GM21825 (cell line): ENCODE measurements around the gene BABAM2.
"Not testable (repeated sequence)": the region's sequence is repeated elsewhere in the genome, so short reads cannot be mapped to it uniquely, and the experiment has no call there.

ENCODE experiments used
- ATAC-seq: cut with Tn5 transposase; IDR thresholded peaks from one replicate; pipeline ENCODE4 v1.9.1; 2021; ENCODE audit warnings: mild to moderate bottlenecking, moderate library complexity; ENCODE audit not compliant: unreplicated experiment

BABAM2 gene

DNA sequence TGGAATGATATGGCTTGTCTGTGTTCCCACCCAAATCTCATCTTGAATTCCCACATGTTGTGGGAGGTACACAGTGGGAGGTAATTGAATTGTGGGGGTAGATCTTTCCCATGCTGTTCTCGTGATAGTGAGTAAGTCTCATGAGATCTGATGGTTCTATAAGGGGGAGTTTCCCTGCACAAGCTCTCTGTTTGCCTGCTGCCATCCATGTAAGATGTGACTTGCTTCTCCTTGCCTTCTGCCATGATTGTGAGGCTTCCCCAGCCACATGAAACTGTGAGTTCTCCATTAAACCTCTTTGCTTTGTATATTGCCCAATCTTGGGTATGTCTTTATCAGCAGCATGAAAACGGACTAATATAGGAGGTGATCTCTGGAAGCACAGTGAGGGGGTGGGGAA lies 78.4 kb downstream of the BABAM2 start:
- not testable (repeated sequence) for ATAC-seq

DNA sequence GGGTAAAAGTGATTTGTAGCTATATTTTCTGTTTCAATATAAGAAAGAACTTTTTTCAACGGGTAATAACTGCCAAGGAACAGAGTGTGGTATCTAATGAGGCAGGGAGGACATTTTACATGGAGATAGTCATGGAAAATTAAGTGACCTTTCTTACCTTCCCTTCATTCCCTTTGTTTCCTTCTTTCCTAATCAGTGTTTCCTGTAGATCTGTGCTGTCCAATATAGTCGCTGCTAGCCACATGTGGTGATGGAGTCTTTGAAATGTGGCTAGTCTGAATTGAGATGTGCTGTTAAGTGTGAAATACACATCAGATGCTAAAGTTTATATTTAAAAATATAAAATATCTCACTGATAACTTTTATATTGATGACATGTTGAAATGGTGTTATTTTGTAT lies 81.8 kb downstream of the BABAM2 start:
- no peak for ATAC-seq

DNA sequence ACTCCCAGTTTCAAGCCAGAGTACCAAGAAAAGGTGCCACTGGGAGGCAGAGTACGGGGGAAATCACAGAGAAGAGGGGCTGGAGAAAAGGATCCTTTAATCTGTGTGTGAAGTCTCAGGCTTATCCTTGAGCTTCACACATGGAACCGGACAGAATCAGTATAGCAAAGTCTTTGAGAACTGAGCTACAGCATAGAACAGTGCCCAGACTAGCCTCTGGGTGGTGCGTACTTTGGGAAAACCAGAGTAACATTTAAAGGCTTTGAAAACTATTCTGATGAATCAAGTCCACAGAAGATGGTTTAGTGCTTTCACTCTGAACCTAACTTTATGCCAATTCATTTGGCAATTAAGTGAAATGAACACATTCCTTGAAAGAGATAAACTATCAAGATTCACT lies 83.1 kb downstream of the BABAM2 start:
- ATAC-seq, result no peak

DNA sequence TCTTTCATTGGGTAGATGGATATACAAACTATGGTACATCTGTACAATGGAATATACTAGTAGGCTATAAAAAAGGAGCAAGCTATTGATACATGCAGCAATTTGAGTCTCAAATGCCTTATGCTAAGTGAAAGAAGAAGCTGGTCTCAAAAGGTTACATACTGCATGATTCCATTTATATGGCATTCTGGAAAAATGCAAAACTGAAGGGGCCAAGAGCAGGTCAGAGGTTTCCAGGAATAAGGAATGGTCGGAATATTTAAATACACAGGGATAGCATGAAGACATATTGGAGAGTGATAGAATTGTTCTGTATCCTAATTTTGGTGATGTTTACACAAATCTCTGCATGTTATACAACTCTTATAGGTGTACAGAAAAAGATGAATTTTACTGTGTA lies 85.8 kb downstream of the BABAM2 start:
- ATAC-seq, result no peak

DNA sequence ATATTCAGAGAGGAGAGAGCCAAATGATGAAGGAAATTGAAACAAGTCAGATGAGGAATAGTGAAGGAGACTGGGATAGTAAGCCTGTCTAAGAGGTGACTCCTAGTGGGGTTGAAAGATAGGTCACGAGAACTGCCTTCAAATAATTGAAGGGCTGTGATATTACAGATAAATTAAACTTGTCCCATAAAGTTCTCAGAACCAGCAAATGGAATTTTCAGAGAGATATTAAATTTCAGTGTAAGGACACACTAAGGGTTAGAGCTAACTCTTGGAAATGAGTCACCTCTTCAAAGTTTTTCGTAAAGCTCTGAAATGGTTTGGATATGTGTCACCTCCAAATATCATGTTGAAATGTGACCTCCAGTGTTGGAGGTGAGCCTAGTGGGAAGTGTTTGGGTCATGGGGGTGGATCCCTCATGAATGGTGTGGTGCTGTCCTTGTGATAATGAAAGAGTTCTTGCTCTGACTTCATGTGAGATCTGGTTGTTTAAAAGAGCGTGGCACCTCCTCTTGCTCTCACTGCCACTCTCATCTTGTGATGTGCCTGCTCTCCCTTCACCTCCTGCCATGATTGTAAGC lies 87.3 kb downstream of the BABAM2 start:
- no peak for ATAC-seq

DNA sequence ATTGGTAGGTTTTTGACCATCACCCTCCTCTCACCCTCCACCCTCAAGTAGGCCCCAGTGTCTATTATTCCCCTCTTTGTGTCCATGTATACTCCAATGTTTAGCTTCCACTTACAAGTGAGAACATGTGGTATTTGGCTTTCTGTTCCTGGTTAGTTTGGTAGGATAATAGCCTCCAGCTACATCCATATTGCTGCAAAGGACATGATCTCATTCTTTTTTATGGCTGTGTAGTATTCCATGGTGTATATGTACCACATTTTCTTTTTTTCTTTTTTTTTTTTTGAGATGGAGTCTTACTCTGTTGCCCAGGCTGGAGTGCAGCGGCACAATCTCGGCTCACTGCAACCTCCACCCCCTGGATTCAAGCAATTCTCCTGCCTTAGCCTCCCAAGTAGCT lies 88.2 kb downstream of the BABAM2 start:
- not testable (repeated sequence) for ATAC-seq

DNA sequence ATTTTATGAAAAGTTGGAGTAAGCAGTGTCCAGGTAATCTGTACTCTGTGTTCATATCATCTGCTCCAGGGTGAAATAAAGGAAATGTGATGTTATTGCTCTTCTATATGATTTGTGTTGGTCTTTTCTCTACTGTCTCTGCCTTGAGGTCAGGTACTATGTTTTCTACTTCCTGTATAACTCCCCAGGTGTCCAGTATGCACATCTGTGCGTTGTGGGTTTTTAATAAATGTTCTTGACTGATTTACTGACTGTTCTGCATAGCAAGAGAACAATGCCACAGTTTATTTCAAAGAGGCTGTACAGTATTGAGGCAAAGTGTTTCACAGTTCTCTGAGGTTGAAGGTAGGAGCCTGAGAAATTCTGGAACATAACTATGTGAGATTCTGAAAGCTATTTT lies 89.7 kb downstream of the BABAM2 start:
- ATAC-seq, result no peak

DNA sequence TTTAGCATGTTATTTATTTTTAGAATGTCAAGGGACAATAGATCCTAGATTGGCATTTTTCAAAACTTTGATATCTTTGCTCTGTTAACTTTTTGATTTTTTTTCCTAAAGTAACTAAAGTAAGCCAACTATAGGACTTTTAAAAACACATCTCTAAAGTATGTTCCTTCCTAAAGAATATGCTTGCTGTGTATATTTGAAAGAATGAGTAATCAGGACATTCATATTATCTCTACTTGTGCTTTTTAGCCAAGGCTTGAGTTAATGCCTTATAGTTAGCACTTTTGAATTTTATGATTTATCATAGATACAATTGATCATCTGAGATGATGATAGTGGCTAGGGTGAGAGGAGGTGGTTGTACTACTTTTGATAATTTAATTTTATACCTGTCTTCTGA lies 93.6 kb downstream of the BABAM2 start:
- ATAC-seq, result no peak

DNA sequence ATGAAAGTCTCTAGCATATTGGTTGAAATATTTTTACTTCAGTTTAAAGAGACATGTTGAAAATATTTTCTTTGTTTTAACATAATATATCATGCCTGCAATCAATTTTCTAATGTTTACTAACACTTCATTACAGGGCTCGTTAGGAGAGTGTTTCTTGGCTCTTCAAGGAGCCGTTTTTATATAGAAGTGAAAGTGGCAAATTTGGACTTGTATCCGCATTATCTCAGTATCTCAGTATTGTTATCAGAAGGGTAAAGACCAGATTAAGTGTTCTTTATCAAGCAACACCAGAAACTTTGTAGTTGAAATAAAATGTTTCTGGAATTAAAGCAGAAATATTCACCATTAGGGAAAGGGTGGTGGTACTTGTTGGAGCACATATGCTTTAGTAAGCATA lies 97.8 kb downstream of the BABAM2 start:
- ATAC-seq, result no peak

DNA sequence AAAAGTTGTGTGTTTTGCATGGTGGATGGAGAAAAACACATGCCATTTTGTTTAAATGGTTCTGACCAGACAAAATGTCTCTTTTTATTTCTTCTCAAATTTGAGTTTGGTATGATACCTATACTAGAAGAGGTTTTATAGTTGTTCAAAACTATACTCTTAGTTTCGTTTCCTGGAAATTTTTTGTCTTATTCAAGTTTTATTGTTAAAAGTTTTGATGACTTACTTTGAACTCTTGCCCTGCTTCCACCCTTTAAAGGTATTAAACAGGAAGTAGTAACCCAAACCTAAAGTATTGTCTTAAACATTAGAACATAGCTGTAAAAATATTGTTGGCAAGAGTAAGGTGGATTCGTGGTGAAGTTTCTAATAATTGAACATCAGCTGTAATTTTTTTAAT lies 98.2 kb downstream of the BABAM2 start:
- no peak for ATAC-seq

DNA sequence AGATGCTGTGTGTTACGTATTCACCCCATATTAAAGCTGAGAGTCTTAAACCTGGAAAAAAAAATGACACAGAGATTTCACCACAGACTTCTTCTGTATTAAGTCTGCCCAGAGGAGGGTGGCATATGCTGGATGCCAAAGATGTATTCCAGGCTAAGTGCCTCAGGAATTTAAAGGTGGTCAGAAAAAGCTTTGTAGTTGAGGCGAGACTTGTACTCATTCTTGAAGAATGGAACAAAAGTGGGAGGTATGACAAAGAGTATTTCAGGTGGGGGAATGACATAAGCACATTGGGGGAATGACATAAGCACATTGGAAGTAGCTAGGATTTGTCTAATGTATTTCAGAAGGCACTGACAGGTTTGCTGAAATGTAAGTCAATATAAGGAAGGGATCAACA lies 98.6 kb downstream of the BABAM2 start:
- ATAC-seq, result no peak

DNA sequence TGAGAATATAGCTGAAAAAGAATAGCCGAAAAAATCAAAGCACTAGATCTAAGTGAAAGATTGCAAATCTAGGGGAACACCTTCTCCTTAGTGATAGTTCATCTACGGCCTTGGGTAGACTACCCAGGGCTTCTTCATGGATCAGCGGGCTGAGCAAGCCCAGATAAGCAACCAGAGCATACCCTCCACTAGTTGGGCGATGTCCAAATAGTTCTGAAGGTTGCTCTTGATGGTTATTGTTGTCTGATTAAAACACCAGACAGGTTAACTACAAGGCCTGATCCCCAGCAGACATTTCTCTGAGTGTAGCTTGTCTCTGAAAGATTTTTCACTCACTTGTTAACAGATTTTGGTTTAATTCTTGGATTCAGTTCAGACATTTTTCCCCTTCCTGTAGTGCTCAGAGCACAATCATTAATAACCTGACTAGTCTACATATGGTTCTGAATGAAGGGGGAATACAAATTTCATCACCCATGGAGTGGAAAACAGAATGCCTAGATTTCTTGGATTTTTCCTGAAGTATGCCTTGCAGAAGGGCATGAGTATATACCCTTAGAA lies 99.6 kb downstream of the BABAM2 start:
- ATAC-seq, result no peak

DNA sequence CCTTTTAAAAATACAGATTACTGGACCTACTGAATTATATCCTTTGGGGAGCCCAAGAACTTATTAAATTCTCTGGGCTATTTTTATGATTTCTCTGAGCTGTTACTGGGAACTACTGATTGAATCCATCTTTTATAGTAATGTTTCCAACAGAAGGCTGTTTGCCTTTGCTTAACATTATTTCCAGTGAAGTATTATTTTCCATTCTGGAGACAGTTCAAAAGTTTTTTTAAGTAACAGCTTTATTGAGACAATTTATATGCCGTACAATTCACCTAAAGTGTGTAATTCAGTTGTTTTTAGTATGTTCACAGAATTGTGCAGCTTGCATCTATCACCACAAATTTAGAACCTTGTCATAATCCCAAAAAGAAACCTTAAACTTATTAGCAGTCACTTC lies 100.6 kb downstream of the BABAM2 start:
- no peak for ATAC-seq

DNA sequence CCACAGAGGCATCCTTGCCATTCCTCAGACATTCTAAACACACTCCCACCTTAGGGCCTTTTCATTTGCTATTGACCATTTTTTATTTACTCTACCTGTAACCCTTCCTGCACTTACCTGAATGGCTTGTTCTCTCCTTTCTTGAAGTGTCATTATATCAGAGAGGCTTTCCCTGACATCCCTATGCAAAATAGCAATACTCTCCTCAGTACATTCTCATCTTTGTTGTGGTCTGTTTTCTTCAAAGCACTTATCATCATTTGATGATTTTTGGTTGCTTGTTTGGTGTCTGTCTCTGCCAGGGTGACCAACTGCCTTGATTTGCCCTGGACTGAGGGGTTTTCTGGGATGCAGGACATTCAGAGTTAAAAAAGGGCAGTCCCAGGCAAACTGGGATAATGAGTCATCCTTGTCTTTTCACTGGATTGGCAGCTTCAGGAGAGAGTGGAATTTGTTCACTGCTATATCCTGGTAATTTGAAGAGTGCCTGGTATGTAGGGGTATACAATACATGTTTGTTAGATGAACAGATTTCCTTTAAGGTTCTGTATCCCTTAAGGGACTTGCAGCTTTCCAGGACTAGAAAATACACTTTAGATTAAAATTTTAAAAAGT lies 102.4 kb downstream of the BABAM2 start:
- ATAC-seq, result no peak

DNA sequence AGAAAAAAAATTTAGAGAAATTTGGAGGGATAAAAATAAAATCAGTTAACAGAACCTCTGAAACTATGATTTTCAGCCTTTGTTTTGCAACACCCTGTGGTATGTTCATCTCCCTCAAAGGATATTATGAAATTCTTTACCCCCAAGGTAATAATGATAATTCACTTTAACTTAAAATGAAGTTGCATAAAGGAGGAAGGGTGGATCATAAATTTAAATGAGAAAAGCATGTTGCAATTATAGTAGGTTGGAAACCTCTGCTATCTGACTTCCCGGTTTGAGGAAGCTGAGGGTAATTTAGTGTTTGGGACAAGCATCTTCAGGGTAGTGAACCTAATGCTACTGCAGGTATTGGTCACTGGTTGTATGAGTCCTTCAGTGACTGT lies 102.9 kb downstream of the BABAM2 start:
- ATAC-seq, result no peak

DNA sequence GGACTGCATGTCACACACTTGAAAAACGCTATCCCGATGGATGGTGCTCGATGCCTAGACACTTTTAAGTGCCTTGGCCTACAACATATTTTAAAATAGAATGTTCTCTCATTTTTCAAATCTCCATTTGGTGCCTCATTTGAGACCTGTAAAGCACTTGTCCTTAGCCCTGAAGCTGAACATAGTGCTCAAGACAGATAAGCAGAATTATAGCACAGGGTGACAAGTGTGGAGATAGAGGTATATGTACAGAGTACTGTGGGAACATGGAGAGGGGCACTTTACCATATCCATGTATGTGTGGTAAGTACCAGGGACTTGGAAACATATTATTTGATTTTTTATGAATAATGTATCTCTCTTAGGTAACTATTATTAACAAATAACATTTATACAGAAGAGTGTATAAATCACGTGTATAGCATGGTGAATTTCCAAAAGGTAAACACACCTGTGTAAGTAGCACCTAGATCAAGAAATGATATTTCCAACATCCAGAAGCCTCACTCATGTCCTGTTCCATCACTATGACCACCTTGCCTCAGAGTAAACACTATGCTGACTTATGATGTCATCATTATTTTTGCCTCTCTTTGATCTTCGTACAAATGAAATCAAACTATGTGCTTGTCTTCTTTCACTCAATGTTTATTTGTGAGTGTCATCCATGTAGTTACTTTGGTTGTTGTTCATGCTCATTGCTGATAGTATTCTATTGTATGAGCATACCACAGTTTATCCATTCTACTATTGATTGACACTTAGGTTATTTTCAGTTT lies 103.6 kb downstream of the BABAM2 start:
- ATAC-seq, result no peak

DNA sequence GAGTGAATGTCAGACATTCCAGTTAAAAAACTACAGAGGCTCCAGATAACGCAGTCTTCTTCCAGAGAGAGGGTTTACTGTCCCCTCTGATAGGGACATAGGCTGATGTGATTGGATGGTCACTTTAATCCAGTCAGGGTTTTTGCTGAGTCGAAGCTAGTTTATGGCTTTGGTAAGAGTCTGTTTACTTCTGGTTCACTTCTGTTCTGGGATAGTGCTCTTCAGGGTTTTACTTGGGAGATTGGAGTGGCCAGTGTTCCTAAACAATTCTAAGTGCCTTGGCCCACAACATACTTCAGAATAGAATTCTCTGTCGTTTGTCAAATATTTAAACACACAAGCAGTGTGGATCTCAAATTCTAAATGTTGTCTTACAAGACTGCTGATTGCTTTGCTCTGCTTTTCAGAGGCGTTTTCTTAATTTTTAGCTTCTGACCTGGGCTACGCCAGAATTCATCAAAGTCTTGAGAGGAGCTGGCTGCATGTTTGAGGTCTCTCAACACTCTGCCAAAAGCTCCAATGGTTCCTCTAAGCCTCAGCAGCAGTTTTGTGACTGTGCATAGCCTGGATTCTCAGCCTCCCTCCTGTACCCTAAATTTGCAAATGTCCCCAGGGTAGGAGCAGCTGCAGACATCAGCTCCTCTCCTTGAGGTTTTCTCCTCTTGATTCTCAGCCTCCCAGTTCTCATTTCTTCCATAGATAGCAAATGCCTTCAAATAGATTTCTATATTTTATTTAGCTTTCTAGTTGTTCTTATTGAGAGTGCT lies 105.8 kb downstream of the BABAM2 start:
- ATAC-seq, result no peak

DNA sequence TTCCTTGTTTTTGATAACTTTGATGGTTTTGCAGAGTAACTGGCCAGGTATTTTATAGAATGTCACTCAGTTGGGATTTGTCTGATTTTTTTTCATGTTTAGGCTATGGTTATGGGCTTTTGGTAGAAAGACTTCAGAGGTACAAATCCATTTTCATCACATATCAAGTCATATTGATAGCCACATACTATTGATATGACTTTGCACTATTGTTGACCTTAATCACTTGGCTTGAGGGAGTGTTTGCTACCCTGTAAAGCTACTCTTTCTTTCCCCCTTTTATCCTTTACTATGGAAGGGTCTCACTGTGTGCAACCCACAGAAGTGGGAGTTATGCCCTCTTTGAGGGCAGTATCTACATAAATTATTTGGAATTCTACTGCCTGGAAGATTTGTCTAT lies 109.8 kb downstream of the BABAM2 start:
- no peak for ATAC-seq

DNA sequence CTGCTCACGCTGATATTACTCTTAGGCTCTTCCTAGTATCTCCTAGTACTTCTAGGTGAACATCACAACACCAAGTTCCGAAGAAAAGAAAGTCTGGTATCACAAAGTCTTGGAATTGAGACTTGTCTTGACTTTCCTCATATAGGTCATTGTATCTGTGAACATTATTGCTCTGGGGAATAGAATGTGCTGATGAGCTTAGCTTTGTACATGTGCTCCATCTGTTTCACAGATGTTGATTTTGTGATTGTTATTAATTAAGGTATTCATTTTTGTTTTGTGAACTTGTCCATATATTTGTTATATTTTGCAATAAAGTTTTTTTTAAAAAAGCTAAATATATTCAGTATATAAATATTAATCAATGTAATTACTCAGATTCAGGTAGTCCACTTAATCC lies 111.7 kb downstream of the BABAM2 start:
- no peak for ATAC-seq

DNA sequence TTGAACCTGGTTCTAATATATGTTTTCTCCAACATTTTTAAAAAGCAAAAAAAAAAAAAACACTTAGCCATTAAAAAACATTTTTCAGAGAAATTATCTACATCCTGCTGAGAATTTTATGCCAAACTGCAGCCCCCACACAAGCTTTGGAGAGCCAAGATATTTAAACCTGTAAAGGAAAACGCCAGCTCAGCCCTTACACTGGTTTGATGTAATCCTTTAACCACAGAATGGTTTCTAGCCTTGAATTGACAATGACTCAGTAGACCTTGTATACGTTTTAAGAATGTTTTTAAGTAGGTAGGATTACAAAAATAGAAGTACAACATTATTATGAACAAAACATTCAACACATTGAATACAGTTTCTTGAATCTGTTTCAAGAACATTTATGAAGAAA lies 113.6 kb downstream of the BABAM2 start:
- ATAC-seq, result no peak

DNA sequence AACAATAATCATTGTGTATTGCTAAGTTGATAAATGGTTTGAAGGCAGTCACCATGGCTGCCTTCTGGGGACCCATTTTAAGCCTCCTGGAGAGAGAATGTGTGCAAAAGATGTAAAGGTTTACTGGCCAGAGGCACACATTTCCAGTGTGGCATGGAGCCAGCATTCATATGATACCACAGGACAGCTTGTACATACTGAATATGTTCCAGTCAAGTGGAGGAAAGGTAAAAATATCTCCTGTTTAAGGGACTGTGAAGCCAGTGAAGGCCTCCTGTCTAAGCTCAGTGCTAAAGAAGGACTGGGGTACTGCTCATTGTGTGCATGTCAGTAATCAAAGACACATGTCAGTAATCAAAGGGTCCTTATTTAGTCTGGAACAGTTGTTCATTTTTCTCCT lies 119.2 kb downstream of the BABAM2 start:
- ATAC-seq, result no peak
